Activated CD4-positive, alpha-beta T cell treated with anti-CD3 and anti-CD28 coated beads for 36 hours (primary cell): ENCODE data around the gene KMT2C. TPM values are rescaled to one million over a fixed set of nuclear protein-coding genes. Genes with fewer than 3 reads are reported as not detected.

Source experiments
- ATAC-seq: fragments of 200-7000 bp; cut with Tn5 transposase; one replicate; pipeline ENCODE4 v1.10.0; 2021; ENCODE audit warnings: mild to moderate bottlenecking, moderate library complexity
- CTCF ChIA-PET: fragments of 350-600 bp; sonication (Branson Sonifier 250); formaldehyde crosslinking; loops from one replicate; lab custom pipeline; 2021; ENCODE audit warnings: antibody characterized with exemption; lab: Charles Lee
- POLR2A ChIA-PET: fragments of 350-600 bp; sonication (Branson Sonifier 250); formaldehyde crosslinking; loops from one replicate; lab custom pipeline; 2021; ENCODE audit warnings: antibody characterized with exemption, inconsistent platforms; lab: Charles Lee
- DNase-seq: peaks from one replicate; pipeline ENCODE4 v3.0.0-alpha.2; 2020
- H3K27ac Mint-ChIP-seq: one replicate; pipeline ENCODE4 v1.8.0; 2021; ENCODE audit warnings: mixed read lengths
- H3K27me3 Mint-ChIP-seq: one replicate; pipeline ENCODE4 v1.8.0; 2021; ENCODE audit warnings: mixed read lengths
- H3K36me3 Mint-ChIP-seq: one replicate; pipeline ENCODE4 v1.8.0; 2021; ENCODE audit warnings: low read depth, mixed read lengths
- H3K4me1 Mint-ChIP-seq: one replicate; pipeline ENCODE4 v1.8.0; 2021; ENCODE audit warnings: mixed read lengths
- H3K4me3 Mint-ChIP-seq: one replicate; pipeline ENCODE4 v1.8.0; 2021; ENCODE audit warnings: mild to moderate bottlenecking, moderate library complexity, mixed read lengths
- H3K9me3 Mint-ChIP-seq: one replicate; pipeline ENCODE4 v1.8.0; 2021; ENCODE audit warnings: low read depth, mixed read lengths
- intact Hi-C, 2 experiments: fragments of 100-400 bp; cut with DNase I in 1 of 2; cut with micrococcal nuclease in 1 of 2; formaldehyde crosslinking; loops; one replicate each; pipeline versions ENCODE4 v1.14.2 to v1.15.1; 2022 to 2024; cut with DNase I, micrococcal nuclease
- total RNA-seq, 2 experiments: library from RNA; stranded (reverse); gene quantifications; one replicate each; pipeline ENCODE4 v1.2.3, GENCODE V29; 2021

The KMT2C gene
- total RNA-seq, 2 experiments from 2014 or later: 35.9 to 42.7 TPM

GRCh38 chr7:152336754-152337368, 98.9 kb downstream of the KMT2C start:
- H3K27me3 Mint-ChIP-seq: no peaks in the 10 kb centered on the region
- H3K4me3 Mint-ChIP-seq: no peak overlapping the region
- ATAC-seq (peak; percentile 86), DNase-seq (peak; percentile 16)
- POLR2A ChIA-PET: no interaction called here
- no peak overlapping the region for H3K27ac Mint-ChIP-seq
- H3K36me3 Mint-ChIP-seq: peaks cover 5% of the 10 kb centered on the region
- H3K4me1 Mint-ChIP-seq: peaks cover 51% of the 10 kb centered on the region
- H3K9me3 Mint-ChIP-seq: no peaks in the 10 kb centered on the region
- CTCF ChIA-PET: interaction anchor here (0.6 to 3.1 kb wide), 18 partner anchors 11 to 369 kb away, joined by 3 to 10 read pairs (median 4); no protein-coding TSS in a partner anchor
- intact Hi-C loops: loop anchor here (1.0 to 10.0 kb wide), 7 partner anchors 90 to 488 kb away; partner anchors contain the start of genes KMT2C (in 1 of the 2) and XRCC2 (in 1 of the 2)

GRCh38 chr7:152335900-152336571, 99.8 kb downstream of the KMT2C start:
- Mint-ChIP-seq H3K27me3 (no peaks in the 10 kb centered on the region), H3K4me3 (peak overlapping the region; percentile 47), H3K27ac (peak overlapping the region; percentile 85), H3K36me3 (peaks cover 5% of the 10 kb centered on the region), H3K4me1 (peaks cover 47% of the 10 kb centered on the region), H3K9me3 (no peaks in the 10 kb centered on the region)
- POLR2A ChIA-PET: interaction anchor here (0.6 kb wide), 1 partner anchor 45 kb away, joined by 11 read pairs; no protein-coding TSS in a partner anchor
- DNase-seq: no peak
- intact Hi-C loops: loop anchor here (1.0 to 10.0 kb wide), 7 partner anchors 91 to 489 kb away; partner anchors contain the start of genes KMT2C (in 1 of the 2) and XRCC2 (in 1 of the 2)
- CTCF ChIA-PET: interaction anchor here (0.6 to 3.1 kb wide), 9 partner anchors 9 to 370 kb away, joined by 3 to 10 read pairs (median 3); no protein-coding TSS in a partner anchor
- peak; percentile 63 for ATAC-seq

GRCh38 chr7:152333134-152333533, 102.7 kb downstream of the KMT2C start:
- no peak overlapping the region for H3K27ac Mint-ChIP-seq
- peaks cover 50% of the 10 kb centered on the region for H3K4me1 Mint-ChIP-seq
- peaks cover 22% of the 10 kb centered on the region for H3K36me3 Mint-ChIP-seq
- ATAC-seq (no peak), DNase-seq (no peak)
- H3K4me3 Mint-ChIP-seq: no peak overlapping the region
- ChIA-PET POLR2A (no interaction called here), CTCF (interaction anchor here (0.5 to 1.0 kb wide), 3 partner anchors 16 to 180 kb away, joined by 3 read pairs; no protein-coding TSS in a partner anchor)
- intact Hi-C loops: loop anchor here (10.0 kb wide), 3 partner anchors 342 to 492 kb away; partner anchors contain the start of gene XRCC2 (in 1 of the 2)
- no peaks in the 10 kb centered on the region for H3K27me3 Mint-ChIP-seq
- H3K9me3 Mint-ChIP-seq: no peaks in the 10 kb centered on the region

- ATAC-seq: no peak
- intact Hi-C loops: loop anchor here (10.0 kb wide), 3 partner anchors 344 to 494 kb away; partner anchors contain the start of gene XRCC2 (in 1 of the 2)
- CTCF ChIA-PET: interaction anchor here (0.6 to 0.7 kb wide), 2 partner anchors 256 to 395 kb away, joined by 4 read pairs; no protein-coding TSS in a partner anchor
- peaks cover 22% of the 10 kb centered on the region for H3K36me3 Mint-ChIP-seq
- no peaks in the 10 kb centered on the region for H3K9me3 Mint-ChIP-seq
- no peak overlapping the region for H3K4me3 Mint-ChIP-seq
- POLR2A ChIA-PET: no interaction called here
- DNase-seq: no peak
- no peak overlapping the region for H3K27ac Mint-ChIP-seq
- H3K27me3 Mint-ChIP-seq: no peaks in the 10 kb centered on the region
- H3K4me1 Mint-ChIP-seq: peaks cover 32% of the 10 kb centered on the region
Observed at GRCh38 chr7:152330827-152331226, 105.0 kb downstream of the KMT2C start.

GRCh38 chr7:152329469-152329868, 106.3 kb downstream of the KMT2C start:
- H3K36me3 Mint-ChIP-seq: peaks cover 25% of the 10 kb centered on the region
- CTCF ChIA-PET: interaction anchor here (0.6 kb wide), 1 partner anchor 234 kb away, joined by 3 read pairs; no protein-coding TSS in a partner anchor
- intact Hi-C loops: no loop called here
- DNase-seq (no peak), ATAC-seq (no peak)
- POLR2A ChIA-PET: no interaction called here
- H3K4me3 Mint-ChIP-seq: no peak overlapping the region
- H3K27me3 Mint-ChIP-seq: no peaks in the 10 kb centered on the region
- no peak overlapping the region for H3K27ac Mint-ChIP-seq
- no peaks in the 10 kb centered on the region for H3K9me3 Mint-ChIP-seq
- peaks cover 23% of the 10 kb centered on the region for H3K4me1 Mint-ChIP-seq

- DNase-seq (no peak), ATAC-seq (no peak)
- Mint-ChIP-seq H3K27ac (no peak overlapping the region), H3K36me3 (peaks cover 30% of the 10 kb centered on the region), H3K27me3 (no peaks in the 10 kb centered on the region), H3K4me1 (peaks cover 19% of the 10 kb centered on the region), H3K9me3 (no peaks in the 10 kb centered on the region), H3K4me3 (no peak overlapping the region)
- intact Hi-C loops: no loop called here
- CTCF ChIA-PET: no interaction called here
- POLR2A ChIA-PET: no interaction called here
Observed at GRCh38 chr7:152328234-152328633, 107.6 kb downstream of the KMT2C start.

- H3K9me3 Mint-ChIP-seq: no peaks in the 10 kb centered on the region
- ChIA-PET CTCF (interaction anchor here (1.3 to 1.7 kb wide), 2 partner anchors 9 to 22 kb away, joined by 5 read pairs; no protein-coding TSS in a partner anchor), POLR2A (interaction anchor here (0.5 kb wide), 1 partner anchor 161 kb away, joined by 5 read pairs; no protein-coding TSS in a partner anchor)
- intact Hi-C loops: no loop called here
- no peak overlapping the region for H3K27ac Mint-ChIP-seq
- H3K4me3 Mint-ChIP-seq: no peak overlapping the region
- H3K4me1 Mint-ChIP-seq: peaks cover 36% of the 10 kb centered on the region
- no peaks in the 10 kb centered on the region for H3K27me3 Mint-ChIP-seq
- peaks cover 20% of the 10 kb centered on the region for H3K36me3 Mint-ChIP-seq
- ATAC-seq (no peak), DNase-seq (no peak)
Observed at GRCh38 chr7:152315845-152316244, 120.0 kb downstream of the KMT2C start.

- ATAC-seq: peak; percentile 36
- ChIA-PET POLR2A (interaction anchor here (0.6 kb wide), 1 partner anchor 52 kb away, joined by 3 read pairs; no protein-coding TSS in a partner anchor), CTCF (interaction anchor here (0.6 to 1.4 kb wide), 4 partner anchors 22 to 475 kb away, joined by 3 read pairs; no protein-coding TSS in a partner anchor)
Observed at GRCh38 chr7:152313831-152314604, 121.8 kb downstream of the KMT2C start.

GRCh38 chr7:152313217-152313616, 122.6 kb downstream of the KMT2C start:
- H3K9me3 Mint-ChIP-seq: no peaks in the 10 kb centered on the region
- peaks cover 33% of the 10 kb centered on the region for H3K4me1 Mint-ChIP-seq
- ChIA-PET POLR2A (no interaction called here), CTCF (interaction anchor here (0.6 to 1.4 kb wide), 3 partner anchors 23 to 394 kb away, joined by 3 read pairs; no protein-coding TSS in a partner anchor)
- intact Hi-C loops: no loop called here
- H3K27ac Mint-ChIP-seq: no peak overlapping the region
- no peak overlapping the region for H3K4me3 Mint-ChIP-seq
- ATAC-seq (no peak), DNase-seq (no peak)
- H3K36me3 Mint-ChIP-seq: peaks cover 21% of the 10 kb centered on the region
- no peaks in the 10 kb centered on the region for H3K27me3 Mint-ChIP-seq

More at GRCh38 chr7:152313831-152314604, 121.8 kb downstream of the KMT2C start:
- H3K9me3 Mint-ChIP-seq: no peaks in the 10 kb centered on the region
- H3K27ac Mint-ChIP-seq: no peak overlapping the region
- H3K4me1 Mint-ChIP-seq: peaks cover 33% of the 10 kb centered on the region
- H3K36me3 Mint-ChIP-seq: peaks cover 21% of the 10 kb centered on the region
- intact Hi-C loops: no loop called here
- H3K4me3 Mint-ChIP-seq: no peak overlapping the region
- H3K27me3 Mint-ChIP-seq: no peaks in the 10 kb centered on the region
- no peak for DNase-seq

- ATAC-seq: no peak
- Mint-ChIP-seq H3K9me3 (no peaks in the 10 kb centered on the region), H3K4me3 (no peak overlapping the region), H3K4me1 (peaks cover 28% of the 10 kb centered on the region), H3K27me3 (no peaks in the 10 kb centered on the region), H3K27ac (no peak overlapping the region), H3K36me3 (peaks cover 26% of the 10 kb centered on the region)
- ChIA-PET POLR2A (no interaction called here), CTCF (interaction anchor here (1.0 kb wide), 1 partner anchor 184 kb away, joined by 3 read pairs; no protein-coding TSS in a partner anchor)
- no peak for DNase-seq
- intact Hi-C loops: no loop called here
Observed at GRCh38 chr7:152312316-152312715, 123.5 kb downstream of the KMT2C start.
